OCI-LY1 (cell line): ENCODE measurements around the gene LRRC1.

Experiments
- CTCF ChIP-seq: fragments of 200-600 bp; sonication (generic), shearing (Covaris generic); IDR thresholded peaks from 2 replicates; pipeline ENCODE4 v1.5.1; 2017; ENCODE audit warnings: mild to moderate bottlenecking, antibody characterized with exemption, low read length, moderate library complexity, mixed read lengths
- EZH2 ChIP-seq: fragments of 200-600 bp; sonication (generic), shearing (Covaris generic); IDR thresholded peaks from 2 replicates; pipeline ENCODE4 v1.8.0; 2017; ENCODE audit warnings: borderline replicate concordance, mixed run types, mild to moderate bottlenecking, antibody characterized with exemption, low read length, moderate library complexity, mixed read lengths

- TF ChIP-seq CTCF (no peak), EZH2 (no peak)
Observed at GRCh38 chr6:53758496-53758895, 36.3 kb upstream of the LRRC1 start.
